Measurements from ENCODE around the gene TBC1D22A.

TBC1D22A gene

DNA sequence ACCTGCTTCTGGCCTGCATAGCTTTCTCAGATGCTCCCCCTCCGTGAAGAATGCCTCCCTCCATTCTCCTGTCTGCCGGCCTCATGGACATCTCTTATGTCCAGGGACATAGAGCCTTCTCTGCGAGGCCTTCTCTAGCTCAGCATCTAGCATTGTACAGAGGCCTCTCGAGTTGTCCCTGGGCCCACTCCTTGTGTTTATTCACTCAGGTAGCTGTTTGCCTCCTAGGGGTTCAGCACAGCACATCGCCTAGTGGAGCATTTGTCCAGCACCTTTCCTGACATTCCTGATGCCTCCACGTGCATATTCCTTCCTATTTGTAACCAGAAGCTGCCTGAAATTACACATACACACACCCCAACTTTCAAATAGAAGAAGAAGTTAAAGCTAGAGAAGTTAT lies 101.3 kb downstream of the TBC1D22A start:
- TF ChIP-seq, protein P1, sequence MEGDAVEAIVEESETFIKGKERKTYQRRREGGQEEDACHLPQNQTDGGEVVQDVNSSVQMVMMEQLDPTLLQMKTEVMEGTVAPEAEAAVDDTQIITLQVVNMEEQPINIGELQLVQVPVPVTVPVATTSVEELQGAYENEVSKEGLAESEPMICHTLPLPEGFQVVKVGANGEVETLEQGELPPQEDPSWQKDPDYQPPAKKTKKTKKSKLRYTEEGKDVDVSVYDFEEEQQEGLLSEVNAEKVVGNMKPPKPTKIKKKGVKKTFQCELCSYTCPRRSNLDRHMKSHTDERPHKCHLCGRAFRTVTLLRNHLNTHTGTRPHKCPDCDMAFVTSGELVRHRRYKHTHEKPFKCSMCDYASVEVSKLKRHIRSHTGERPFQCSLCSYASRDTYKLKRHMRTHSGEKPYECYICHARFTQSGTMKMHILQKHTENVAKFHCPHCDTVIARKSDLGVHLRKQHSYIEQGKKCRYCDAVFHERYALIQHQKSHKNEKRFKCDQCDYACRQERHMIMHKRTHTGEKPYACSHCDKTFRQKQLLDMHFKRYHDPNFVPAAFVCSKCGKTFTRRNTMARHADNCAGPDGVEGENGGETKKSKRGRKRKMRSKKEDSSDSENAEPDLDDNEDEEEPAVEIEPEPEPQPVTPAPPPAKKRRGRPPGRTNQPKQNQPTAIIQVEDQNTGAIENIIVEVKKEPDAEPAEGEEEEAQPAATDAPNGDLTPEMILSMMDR (IDR thresholded peaks at IDR 0.05), result no peak
- Histone ChIP-seq H3K9me3 (no peaks in the 10 kb centered on the region), H3K27me3 (no peaks in the 10 kb centered on the region), H3K4me1 (no peaks in the 10 kb centered on the region), H3K4me3 (no peak overlapping the region), H3K27ac (no peak overlapping the region), H3K36me3 (no peaks in the 10 kb centered on the region)
- DNase-seq, result no peak
- intact Hi-C loops (cut with DNase I; ENCODE audit: low total_unique reads), result no loop called here

DNA sequence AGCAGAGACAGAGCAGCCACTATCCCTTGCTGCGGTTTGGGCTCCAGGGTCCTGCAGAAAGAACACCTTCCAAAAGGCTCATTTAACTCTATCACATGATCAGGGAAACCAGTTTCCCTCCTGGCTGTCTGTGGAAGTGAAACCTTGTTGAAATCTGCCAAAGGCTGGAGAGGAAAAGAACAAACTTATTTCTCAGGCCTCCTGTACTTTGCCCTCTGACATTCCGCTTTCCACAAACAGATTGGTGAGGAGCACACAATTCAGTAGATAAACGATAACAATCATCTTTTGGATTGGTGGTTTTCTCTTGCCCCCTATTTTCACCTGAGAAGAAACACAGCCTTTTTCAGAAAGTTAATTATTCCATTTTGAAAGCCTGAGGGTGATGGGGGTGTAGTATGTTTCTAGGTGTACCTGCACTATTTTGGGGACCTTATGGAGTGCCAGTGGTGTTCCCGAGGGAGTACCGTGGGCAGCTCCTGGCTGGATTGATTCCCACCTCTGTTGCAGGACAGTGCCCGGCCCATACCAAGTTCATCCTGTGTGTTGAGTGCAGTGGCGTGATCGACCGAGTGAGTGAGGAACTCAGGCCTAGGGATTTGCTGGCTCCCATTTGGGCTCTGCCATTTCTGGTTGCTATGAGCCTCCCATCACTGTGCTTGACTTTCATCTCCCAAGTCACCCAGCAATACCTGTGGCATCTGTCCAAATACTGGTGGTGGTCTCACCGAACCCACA lies 102.0 kb downstream of the TBC1D22A start:
- TF ChIP-seq, protein P1 (IDR thresholded peaks at IDR 0.05), result no peak
- intact Hi-C loops (cut with DNase I; ENCODE audit: low total_unique reads), result no loop called here
- H3K4me3 ChIP-seq, result no peak overlapping the region
- H3K4me1 ChIP-seq, result no peaks in the 10 kb centered on the region
- peak in 1 of 2 donors; percentile 52 for DNase-seq
- no peaks in the 10 kb centered on the region for H3K36me3 ChIP-seq
- no peak overlapping the region for H3K27ac ChIP-seq
- no peaks in the 10 kb centered on the region for H3K27me3 ChIP-seq
- no peaks in the 10 kb centered on the region for H3K9me3 ChIP-seq

DNA sequence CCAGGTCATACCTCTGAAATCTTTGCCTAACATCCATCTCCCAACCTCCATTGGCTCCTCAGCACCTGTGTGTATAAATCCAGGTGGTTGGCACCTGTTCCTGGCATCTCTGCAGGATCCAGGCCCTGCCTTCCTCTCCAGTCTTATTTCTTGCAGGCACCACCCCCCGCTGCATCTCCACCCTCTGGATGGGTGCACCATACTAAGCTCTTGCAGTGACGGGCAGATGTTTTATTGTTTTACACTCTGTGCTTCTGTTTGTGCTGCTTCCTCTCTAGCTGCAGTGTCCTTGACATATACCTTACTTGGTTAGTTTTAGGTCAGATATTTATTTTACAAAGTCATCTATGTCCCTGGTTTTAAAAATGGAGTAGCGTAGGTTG lies 102.6 kb downstream of the TBC1D22A start:
- H3K4me1 ChIP-seq, result no peaks in the 10 kb centered on the region
- H3K27ac ChIP-seq, result no peak overlapping the region
- no peaks in the 10 kb centered on the region for H3K27me3 ChIP-seq
- TF ChIP-seq, protein P1 (IDR thresholded peaks at IDR 0.05), result no peak
- H3K4me3 ChIP-seq, result no peak overlapping the region
- no peak for DNase-seq
- peaks cover 0 to under 1% (median 0%) of the 10 kb centered on the region in 3 donors for H3K36me3 ChIP-seq
- H3K9me3 ChIP-seq, result no peaks in the 10 kb centered on the region
- intact Hi-C loops (cut with DNase I; ENCODE audit: low total_unique reads), result no loop called here

DNA sequence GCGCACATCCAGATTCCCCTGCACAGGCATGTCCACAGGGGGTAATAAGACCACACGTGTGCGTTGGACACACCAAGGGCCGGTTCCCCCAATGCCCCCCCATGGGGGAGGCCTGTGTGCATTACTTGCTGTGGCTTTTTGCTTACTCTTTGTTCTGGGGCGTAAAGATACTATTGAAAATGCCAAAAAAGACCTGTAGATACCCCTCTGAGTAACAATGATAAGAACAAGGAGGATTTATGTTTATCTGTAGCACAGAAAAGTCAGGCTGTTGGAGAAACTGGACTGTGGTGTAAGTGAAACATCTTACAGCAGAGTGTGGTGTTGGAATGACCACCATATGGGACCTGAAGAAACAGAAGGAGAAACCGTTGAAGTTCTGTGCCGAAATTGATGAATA lies 103.2 kb downstream of the TBC1D22A start:
- DNase-seq, result no peak
- Histone ChIP-seq H3K4me3 (no peak overlapping the region), H3K4me1 (no peaks in the 10 kb centered on the region), H3K27me3 (no peaks in the 10 kb centered on the region), H3K9me3 (peaks cover 0 to 2% (median under 1%) of the 10 kb centered on the region in 3 donors), H3K27ac (no peak overlapping the region), H3K36me3 (peaks cover 0 to 7% (median 3%) of the 10 kb centered on the region in 3 donors)
- intact Hi-C loops (cut with DNase I; ENCODE audit: low total_unique reads), result no loop called here
- TF ChIP-seq, protein P1 (IDR thresholded peaks at IDR 0.05), result no peak

DNA sequence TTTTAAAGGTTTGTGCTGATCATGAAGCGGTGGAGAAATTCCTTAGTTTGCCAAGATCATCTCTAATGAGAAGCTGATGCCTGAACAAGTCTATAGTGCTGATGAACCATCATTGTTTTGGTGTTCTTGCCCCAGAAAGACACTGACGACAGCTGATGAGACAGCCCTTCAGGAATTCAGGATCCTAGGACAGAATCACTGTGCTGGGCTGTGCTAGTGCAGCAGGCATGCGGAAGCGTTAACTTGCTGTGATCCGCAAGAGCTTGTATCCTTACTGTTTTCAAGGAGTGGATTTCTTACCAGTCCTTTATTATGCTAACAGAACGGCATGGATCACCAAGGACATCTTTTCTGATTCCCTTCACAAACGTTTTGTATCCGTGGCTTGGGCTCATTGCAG lies 104.1 kb downstream of the TBC1D22A start:
- DNase-seq, result no peak
- intact Hi-C loops (cut with DNase I; ENCODE audit: low total_unique reads), result no loop called here
- H3K27ac ChIP-seq, result no peak overlapping the region
- H3K36me3 ChIP-seq, result peaks cover 0 to 13% (median 6%) of the 10 kb centered on the region in 3 donors
- peaks cover under 1 to 11% (median 4%) of the 10 kb centered on the region in 3 donors for H3K9me3 ChIP-seq
- no peaks in the 10 kb centered on the region for H3K4me1 ChIP-seq
- H3K27me3 ChIP-seq, result no peaks in the 10 kb centered on the region
- TF ChIP-seq, protein P1 (IDR thresholded peaks at IDR 0.05), result no peak
- H3K4me3 ChIP-seq, result no peak overlapping the region
